HG03135 (cell line): ENCODE results near the gene RNF123.
"Not testable (repeated sequence)": the region's sequence is repeated elsewhere in the genome, so short reads cannot be mapped to it uniquely, and the experiment has no call there.

Source experiments
- ATAC-seq: cut with Tn5 transposase; IDR thresholded peaks from one replicate; pipeline ENCODE4 v1.9.1; 2021; ENCODE audit warnings: mild to moderate bottlenecking, moderate library complexity; ENCODE audit not compliant: unreplicated experiment

RNF123 gene

GRCh38 chr3:49675912-49676311, 13.4 kb upstream of the RNF123 start:
- ATAC-seq: no peak

GRCh38 chr3:49680493-49681231, 8.7 kb upstream of the RNF123 start:
- ATAC-seq: no peak

- no peak for ATAC-seq
Measured at GRCh38 chr3:49681232-49681522, 8.2 kb upstream of the RNF123 start.

- no peak for ATAC-seq
Measured at GRCh38 chr3:49681543-49681942, 7.8 kb upstream of the RNF123 start.

- ATAC-seq: no peak
Measured at GRCh38 chr3:49683162-49683561, 6.2 kb upstream of the RNF123 start.

- ATAC-seq: not testable (repeated sequence)
Measured at GRCh38 chr3:49684453-49684852, 4.9 kb upstream of the RNF123 start.

GRCh38 chr3:49685103-49685502, 4.3 kb upstream of the RNF123 start:
- ATAC-seq: not testable (repeated sequence)

GRCh38 chr3:49685846-49686245, 3.5 kb upstream of the RNF123 start:
- ATAC-seq: not testable (repeated sequence)

GRCh38 chr3:49686346-49686745, 3.0 kb upstream of the RNF123 start:
- not testable (repeated sequence) for ATAC-seq

GRCh38 chr3:49686769-49687423, 2.5 kb upstream of the RNF123 start:
- not testable (repeated sequence) for ATAC-seq

GRCh38 chr3:49687424-49687795, 1.9 kb upstream of the RNF123 start:
- ATAC-seq: not testable (repeated sequence)

GRCh38 chr3:49688338-49689045, 865 bp upstream of the RNF123 start:
- ATAC-seq: not testable (repeated sequence)

- ATAC-seq: peak; percentile 9
Measured at GRCh38 chr3:49689908-49690624, 709 bp downstream of the RNF123 start.

GRCh38 chr3:49690856-49691255, 1.5 kb downstream of the RNF123 start:
- ATAC-seq: not testable (repeated sequence)

- ATAC-seq: not testable (repeated sequence)
Measured at GRCh38 chr3:49691481-49691880, 2.1 kb downstream of the RNF123 start.

GRCh38 chr3:49694409-49695070, 5.2 kb downstream of the RNF123 start:
- not testable (repeated sequence) for ATAC-seq

GRCh38 chr3:49695350-49696015, 6.1 kb downstream of the RNF123 start:
- ATAC-seq: not testable (repeated sequence)

GRCh38 chr3:49699281-49699979, 10.1 kb downstream of the RNF123 start:
- ATAC-seq: no peak

- no peak for ATAC-seq
Measured at GRCh38 chr3:49700014-49700413, 10.7 kb downstream of the RNF123 start.
